GM18868 (cell line): ENCODE data around the gene ADAMTS12.
"Not testable (repeated sequence)": the region's sequence is repeated elsewhere in the genome, so short reads cannot be mapped to it uniquely, and the experiment has no call there.

Experiments used
- ATAC-seq: cut with Tn5 transposase; IDR thresholded peaks from one replicate; pipeline ENCODE4 v1.9.1; 2021; ENCODE audit warnings: mild to moderate bottlenecking, moderate library complexity; ENCODE audit not compliant: unreplicated experiment

The ADAMTS12 gene

DNA sequence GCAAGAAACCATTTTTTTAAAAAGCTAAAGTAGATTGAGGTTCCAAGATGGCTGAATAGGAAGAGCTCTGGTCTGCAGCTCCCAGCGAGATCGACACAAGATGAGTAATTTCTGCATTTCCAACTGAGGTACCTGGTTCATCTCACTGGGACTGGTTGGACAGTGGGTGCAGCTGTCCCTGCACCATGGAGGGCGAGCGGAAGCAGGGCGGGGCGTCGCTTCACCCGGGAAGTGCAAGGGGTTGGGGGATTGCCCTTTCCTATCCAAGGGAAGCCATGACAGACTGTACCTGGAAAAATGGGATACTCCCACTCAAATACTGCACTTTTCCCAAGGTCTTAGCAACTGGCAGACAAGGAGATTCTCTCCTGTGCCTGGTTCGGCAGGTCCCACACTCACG, 352.0 kb downstream of the ADAMTS12 start:
- ATAC-seq: not testable (repeated sequence)

DNA sequence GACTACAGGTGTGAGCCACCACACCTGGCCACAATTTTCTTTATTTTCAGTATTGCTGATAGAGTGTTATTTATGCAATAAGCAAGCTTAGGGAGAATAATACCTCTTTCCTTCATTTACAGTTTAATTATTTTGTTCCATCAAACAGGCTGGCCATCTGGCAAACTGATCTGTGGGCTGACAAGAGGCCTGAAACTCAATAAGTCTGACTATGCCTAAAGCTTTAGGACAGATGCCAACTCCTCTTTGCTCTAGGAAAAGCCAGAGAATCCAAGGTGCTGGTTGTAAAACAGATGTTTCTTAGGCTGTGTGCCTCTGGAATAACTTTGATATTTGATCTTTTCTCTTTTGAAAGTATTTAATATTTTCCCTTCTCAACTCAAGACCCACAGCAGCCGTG, 352.6 kb downstream of the ADAMTS12 start:
- no peak for ATAC-seq

DNA sequence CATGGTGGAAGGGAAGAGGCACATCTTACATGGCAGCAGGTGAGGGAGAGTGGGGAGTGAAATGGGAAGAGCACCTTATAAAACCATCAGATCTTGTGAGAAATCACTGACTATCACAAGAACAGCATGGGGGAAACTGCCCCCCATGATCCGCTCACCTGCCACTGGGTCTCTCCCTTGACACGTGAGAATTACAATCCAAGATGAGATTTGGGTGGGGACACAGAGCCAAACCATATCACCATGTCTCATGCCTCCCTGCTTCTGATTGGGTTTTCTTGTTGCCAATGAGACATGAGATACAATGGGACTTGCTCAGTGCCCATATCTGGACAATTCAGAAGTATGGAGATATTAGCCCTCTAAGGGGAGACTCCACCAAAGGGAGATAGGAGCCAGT, 353.6 kb downstream of the ADAMTS12 start:
- ATAC-seq: no peak

DNA sequence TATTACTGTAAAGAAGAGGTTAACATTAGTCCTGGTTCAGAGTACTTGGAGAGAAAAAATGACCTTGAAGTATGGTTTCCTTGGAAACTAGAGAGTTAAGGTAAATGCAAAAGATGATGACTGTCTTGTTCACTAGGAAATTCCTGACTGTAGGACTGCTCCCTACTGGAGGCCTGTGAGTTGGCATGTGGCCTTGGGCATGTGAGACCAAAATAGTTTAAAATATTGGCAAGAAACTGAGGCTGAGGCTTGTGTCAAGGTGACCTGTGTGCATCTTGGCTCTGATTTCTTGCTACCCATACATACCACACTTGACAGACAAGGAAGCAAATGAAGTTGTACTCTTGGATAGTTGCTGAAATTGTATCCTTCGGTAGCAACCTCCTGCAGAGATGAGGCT, 354.6 kb downstream of the ADAMTS12 start:
- no peak for ATAC-seq

DNA sequence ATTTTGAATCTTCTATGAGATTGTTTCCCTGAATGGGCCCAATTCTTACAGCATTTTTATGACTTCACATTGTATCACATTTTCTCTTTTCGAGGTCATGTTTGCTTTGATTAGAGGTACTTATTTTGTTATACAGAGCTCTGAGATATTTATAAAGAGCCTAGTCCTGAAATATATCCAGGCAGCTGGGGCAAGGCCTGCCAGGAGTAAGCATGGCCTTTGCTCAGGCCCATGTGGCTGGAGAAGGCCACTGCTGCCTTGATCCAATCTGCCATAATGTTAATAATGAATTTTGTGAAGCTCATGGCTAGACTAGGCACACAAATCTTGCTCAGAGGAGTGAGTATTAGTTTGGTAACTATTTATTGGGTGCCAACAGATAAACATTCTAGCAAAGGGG, 355.0 kb downstream of the ADAMTS12 start:
- no peak for ATAC-seq

DNA sequence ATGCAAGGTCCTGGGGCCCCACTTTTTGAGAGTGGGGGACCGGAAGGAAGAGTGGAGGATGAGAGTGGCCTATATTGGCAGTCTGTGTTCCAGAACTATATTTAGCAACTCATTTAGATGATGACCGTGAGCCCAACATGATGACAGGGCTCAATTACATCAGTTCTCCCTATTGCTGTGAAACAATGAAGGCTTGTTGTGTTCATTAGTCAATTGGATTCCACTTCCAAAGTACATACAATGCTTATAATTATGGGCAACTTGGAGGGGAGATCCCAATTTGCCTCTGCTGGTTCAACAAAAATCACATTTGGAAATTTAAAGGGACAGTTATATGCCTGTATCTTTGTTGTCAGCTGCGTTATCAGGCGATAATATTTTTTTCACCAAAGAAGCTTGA, 360.0 kb downstream of the ADAMTS12 start:
- ATAC-seq: no peak

DNA sequence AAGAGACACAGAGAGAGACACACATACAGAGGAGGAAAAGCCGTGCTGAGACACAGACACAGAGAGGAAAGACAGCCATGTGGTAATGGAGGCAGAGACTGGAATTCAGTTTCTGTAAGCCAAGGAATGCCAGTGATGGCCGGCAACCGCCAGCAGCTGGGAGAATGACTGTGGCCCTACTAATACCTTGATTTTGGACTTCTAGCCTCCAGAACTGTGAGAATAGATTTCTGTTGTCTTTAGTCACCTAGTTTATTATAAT, 360.8 kb downstream of the ADAMTS12 start:
- no peak for ATAC-seq

DNA sequence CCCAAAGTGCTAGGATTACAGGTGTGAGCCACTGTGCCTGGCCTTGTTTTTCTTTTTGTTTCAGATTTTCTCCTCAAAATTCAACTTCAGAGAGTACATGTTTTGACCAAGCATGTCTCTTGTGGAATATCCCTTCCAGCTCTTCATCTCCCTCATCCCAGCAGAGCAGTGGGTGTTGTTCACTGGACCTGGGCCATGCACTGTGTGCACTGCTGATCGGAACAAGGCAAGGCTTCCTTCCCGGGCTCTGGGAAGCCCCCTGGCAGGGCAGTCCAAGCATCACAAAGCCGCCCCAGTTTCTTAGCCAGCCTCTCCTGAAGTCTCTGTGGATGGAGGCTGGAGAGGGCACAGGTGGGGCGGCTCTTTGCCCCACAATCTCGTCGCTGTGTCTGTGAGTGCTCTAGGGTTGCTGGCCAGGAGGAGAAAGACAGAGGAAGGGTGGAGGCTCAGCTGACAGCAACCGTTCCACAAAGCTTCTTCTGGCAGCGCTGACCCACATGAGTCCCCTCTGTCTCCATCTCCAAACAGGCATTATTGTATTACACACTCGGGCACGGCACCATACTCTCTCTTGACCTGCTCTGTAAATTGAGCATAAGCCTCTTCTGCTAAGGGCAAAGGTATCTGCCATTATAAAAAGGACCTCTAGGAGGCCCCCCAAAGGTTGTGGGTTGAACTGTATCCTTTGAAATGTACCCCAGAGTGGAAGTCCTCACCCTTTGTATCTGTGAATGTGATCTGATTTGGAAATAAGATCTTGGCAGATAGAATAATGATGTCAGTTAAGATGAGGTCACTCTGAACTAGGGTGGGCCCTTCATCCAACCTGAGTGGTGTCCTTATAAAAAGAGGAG, 361.4 kb downstream of the ADAMTS12 start:
- ATAC-seq: no peak

DNA sequence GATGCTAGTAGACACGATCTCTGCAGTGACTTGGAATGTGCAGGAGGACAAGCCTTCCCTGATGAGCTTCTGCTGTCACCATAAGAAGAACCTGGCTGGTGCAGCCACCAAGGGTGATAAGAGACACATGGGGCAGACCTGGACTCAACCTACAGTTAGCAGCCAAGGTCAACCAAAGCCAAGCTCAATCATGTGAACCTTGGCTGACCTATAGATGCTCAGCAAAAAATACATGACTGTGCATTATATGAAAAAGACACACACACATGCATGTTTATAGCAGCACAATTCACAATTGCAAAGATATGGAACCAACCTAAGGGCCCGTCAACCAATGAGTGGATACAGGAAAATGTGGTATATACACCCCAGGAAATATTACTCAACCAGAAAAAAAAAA, 364.1 kb downstream of the ADAMTS12 start:
- ATAC-seq: no peak

DNA sequence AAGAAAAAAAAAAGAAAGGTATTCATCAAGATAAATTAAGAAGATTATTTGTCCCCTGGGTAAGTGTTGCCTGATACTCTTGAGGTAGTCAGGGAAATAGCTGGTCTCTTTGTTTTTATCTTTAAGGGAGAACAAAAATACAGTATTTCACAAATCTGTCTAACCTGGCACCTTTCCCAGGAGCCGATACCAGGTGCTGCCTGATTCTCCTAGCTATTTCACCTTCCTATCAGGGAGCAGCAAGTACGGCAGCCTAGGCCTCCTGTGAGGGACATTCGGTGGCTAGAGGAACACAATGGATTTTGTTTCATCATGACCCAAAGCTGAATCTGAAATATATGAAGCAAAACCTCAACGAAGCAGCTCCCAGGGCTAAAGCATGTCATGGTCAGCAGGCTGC, 365.0 kb downstream of the ADAMTS12 start:
- ATAC-seq: no peak

DNA sequence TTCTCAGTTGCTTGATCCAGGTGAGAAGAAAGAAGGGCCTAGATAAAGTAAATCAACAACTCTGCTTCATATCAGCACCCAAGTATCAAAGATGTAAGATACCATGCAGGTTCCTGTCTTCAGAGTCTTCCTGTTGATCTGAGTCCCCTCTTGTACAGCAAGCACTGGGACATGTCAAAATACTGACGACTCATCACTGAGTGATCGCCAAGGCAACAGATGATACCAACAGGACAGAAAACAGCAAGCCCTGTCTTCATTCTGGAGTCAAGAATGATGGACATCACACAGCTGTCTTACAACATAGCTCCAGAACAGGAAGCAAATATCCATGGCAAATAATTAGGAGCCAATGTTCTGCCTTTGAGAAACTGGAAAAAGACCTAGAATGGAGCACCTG, 367.3 kb downstream of the ADAMTS12 start:
- ATAC-seq: no peak

DNA sequence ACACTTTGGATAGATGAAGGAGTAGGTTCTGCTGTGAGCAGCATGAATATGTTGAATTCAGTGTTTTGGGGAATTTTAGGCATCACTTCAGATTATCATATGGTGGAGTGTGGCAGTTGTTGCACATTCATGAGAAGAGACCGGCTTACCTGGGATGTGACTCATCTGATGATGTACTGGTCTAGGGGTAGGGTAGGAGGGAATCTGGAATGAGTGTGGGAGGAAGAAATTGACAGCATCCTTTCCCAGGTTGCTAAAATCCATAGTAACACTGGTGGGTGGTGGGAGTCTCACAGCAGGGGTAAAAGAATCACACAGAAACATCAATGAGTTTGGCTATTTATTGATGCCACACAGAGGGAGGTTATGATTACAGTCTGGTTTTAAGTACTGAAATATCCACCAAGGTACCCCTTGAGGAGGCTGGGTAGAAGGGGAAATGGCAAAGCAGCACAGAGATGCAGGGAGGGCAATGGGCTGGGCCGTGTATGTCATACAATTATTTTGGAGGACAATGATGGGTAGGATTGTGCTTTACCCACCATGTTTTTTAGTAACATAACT, 368.5 kb downstream of the ADAMTS12 start:
- no peak for ATAC-seq

DNA sequence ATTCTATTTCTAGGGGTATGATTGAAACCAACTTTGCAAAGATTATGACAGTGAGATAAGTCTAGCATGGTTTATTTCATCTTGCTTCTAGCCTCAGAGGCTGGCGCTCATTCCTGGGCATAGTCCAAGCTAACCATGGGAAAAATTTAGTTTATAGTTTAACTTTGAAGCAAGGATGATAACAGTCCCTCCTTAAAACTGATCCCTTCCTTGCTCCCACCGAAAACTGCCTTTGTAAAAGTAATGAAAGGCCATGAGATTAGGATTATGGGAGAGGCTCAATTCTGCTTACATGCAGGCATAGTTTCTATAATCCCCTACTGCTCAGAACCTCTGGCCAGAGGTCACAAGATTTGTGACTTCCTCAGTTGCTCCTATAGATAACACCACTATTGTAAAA, 375.4 kb downstream of the ADAMTS12 start:
- ATAC-seq: no peak

DNA sequence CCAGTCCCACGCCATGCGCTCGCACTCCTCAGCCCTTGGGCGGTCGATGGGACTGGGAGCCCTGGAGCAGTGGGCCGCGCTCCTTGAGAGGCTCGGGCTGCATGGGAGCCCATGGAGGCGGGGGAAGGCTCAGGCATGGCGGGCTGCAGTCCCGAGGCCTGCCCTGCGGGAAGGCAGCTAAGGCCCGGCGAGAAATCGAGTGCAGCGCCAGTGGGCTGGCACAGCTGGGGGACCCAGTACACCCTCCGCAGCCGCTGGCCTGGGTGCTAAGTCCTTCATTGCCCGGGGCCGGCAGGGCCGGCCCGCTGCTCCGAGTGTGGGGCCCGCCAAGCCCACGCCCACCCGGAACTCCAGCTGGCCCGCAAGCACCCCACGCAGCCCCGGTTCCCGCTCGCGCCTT, 376.4 kb downstream of the ADAMTS12 start:
- ATAC-seq: not testable (repeated sequence)

DNA sequence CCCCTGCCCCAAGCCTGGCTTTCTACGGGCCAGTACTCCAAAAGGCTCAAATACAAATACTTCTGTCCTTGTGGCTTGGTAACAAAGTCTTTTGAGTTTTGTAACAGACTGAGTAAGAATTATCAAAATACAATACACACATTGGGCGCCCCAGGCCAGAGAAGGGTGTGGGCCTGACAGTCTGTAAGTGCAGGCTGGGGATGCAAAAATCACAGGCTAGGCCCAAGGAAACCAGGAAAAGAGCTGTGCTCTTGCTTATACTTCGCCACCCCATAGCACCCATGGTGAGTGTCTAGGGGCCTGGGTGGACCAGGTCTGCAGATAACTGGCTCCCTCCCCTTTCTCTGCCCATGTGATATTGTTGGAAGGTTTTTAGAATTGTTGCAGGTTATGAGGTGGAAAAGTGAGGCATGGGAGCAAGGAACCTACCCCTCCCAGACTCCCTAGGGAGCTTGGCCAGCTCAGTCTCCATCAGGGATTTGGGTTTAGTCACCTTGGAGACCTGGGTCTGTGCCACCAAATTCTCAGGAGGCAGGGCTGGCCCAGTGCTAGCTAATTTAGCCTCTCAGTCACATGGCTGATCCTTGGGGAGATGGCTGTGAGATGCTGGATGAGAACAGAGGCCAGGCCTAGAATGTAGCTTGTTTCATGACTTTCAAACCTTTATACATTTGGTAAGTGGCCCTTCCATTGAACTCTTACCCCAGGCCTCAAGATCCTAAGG, 378.2 kb downstream of the ADAMTS12 start:
- ATAC-seq: no peak

DNA sequence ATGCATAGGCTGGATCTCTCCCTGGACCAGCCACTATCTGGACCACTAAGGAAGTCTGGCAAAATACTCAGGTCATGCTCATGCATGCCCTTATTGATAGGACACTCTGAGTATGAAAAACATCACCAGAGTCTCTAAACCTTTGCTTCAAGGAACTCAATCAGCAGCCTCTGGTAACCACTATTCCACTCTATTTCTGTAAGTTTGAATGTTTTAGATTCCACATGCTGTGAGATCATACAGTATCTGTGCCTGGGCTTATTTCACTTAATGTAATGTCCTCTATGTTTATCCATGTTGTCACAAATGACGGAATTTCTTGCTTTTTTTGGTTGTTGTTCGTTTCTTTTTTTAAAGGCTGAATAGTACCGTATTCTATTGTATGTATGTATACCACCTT, 382.8 kb downstream of the ADAMTS12 start:
- no peak for ATAC-seq

DNA sequence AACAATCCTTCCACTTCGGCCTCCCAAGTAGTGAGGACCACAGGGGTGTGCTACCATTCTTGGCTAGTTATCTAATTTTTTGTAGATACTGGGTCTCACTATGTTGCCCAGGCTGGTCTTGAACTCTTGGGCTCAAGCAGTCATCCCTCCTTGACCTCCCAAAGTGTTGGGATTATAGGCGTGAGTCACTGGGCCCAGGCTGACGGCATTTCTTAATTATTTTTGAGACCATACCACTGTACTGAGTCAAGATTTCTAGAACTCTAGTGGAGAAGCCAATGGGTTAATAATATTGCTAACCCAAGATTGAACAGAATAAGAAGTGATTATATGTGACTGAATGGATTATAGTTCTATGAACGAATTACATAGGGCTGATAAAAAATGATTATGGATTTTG, 384.4 kb downstream of the ADAMTS12 start:
- no peak for ATAC-seq

DNA sequence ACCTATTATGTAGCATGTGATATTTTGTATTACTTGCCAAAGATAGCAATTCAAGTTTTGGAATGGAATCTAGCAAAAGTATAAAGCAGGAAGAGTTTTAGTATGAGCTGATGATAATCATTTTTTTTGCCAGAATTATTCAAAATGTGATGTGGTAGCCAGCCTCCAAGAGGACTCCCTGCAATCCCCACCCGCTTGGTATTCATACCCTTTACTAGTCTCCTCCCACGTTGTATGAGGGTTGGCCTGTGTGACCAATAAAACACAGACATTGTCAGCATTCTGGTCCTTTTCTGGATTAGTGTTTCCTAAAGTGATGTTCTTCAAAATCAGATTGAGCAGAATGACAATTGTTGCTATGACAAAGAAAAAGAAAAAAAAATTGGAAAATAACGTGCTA, 387.2 kb downstream of the ADAMTS12 start:
- ATAC-seq: no peak

DNA sequence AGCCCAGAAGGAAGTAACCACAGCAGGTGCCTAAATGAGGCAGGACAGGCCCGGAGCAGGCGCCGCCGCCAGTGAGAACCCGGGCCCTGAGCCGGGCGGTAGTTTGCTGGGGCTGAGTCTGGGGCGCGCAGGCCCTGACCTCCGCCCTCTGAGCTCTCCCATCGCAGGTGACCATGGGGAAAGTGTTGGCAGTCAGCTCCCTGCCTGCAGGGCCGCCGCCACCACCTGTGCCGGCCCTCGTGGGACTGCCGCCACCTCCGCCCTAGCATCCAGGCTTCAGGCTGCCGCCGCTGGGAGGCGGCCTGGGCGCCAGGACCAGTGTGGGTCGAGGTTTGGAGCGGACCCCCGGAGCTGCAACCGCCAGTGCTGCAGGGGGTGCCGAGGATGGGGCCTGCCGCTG, 389.9 kb downstream of the ADAMTS12 start:
- no peak for ATAC-seq

DNA sequence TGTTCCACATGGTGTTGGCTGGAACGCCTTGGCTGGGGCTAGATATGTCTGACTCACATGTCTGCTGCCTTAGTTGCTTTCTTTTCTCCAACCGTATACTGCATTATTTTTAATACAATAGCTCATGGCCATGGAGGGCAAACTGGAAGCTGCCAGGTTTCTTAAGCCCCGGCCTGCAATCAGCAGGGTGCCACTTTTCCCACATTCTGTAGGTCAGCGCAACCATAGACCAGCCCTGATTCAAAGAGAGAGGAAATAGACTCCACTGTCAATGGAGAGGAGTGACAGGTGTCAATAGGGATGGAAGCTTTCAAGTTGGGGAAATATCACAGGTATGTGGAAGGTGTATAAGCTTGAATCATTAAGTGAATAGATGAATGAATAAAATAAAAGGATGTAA, 390.5 kb downstream of the ADAMTS12 start:
- ATAC-seq: no peak

DNA sequence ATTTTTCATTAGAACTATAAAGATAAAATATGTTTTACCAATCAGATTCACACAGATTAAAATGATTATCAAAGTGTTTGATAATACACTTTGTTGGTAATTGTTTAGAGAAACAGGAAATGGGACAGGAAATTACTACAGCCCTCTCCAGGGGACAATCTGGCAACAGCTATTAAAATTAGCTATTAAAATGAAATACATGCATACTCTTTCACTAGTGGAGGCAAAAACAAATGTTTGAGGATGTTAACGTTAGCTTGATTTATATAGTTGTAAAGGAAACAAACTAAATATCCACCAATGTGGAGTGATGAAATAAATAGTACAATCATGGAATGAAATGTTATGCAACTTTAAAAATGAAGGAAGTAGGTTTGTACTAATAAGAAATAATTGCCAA, 397.3 kb downstream of the ADAMTS12 start:
- ATAC-seq: no peak

DNA sequence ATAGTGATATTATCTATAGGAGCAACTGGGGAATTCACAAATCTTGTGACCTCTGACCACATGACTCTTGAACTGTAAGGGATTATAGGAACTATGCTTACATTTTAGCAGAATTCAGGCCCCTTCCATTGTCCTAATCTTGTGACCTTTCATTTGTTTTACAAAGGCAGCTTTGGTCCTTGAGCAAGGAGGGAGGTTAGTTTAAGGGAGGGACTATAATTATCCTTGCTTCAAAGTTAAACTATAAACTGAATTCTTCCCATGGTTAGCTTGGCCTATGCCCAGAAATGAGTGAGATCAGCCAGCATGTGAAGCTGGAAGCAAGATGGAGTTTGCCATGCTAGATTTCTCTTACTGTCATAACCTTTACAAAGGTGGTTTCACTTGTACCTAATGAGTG, 399.8 kb downstream of the ADAMTS12 start:
- ATAC-seq: no peak
